Measurements from ENCODE around the gene OR4L1. TPM values are rescaled to one million over a fixed set of nuclear protein-coding genes. Genes with fewer than 3 reads are reported as not detected.

The OR4L1 gene
- total RNA-seq, 1 experiment from 2014 or later: not detected

DNA sequence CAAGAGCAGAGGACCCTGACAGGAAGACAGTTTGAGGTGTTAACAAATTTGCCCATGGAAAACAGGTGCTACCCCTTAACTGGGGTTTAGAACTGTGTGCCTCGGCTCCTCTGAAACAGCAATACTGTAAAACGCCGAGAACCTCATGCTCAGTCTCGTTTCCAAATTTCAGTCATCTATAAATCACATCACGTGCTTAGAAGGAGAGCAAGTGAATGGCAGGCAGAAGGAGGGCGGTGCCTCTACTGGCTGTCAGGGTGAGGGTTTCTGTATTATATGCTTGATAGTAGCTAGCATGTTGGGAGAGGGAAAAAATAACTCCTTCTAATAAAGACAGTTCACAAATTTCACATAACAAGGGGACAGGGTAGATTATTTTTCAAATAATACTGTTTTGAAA is 28.8 kb upstream of the OR4L1 start:
- no peak overlapping the region for H3K9ac ChIP-seq (ENCODE audit: extremely low read depth, insufficient read length, low read length)
- H3K27me3 ChIP-seq (ENCODE audit: insufficient read depth, low read length): no peaks in the 10 kb centered on the region
- H3T11ph ChIP-seq (ENCODE audit: low read length): no peak overlapping the region
- no peak overlapping the region for H3K27ac ChIP-seq (ENCODE audit: insufficient read length, low read depth, low read length)
- H2AFZ ChIP-seq (ENCODE audit: low read length): no peak overlapping the region
- no peak overlapping the region for H2BK20ac ChIP-seq (ENCODE audit: low read depth, low read length, poor library complexity, severe bottlenecking)
- no peaks in the 10 kb centered on the region for H3K23me2 ChIP-seq (ENCODE audit: insufficient read length, low read depth, low read length, poor library complexity, severe bottlenecking)
- no peaks in the 10 kb centered on the region for H4K20me1 ChIP-seq (ENCODE audit: control insufficient read depth, insufficient read depth, insufficient read length)
- H3K4me1 ChIP-seq (ENCODE audit: insufficient read depth, low read length): no peaks in the 10 kb centered on the region
- H2BK5ac ChIP-seq (ENCODE audit: insufficient read length, low read length): no peak overlapping the region
- H3K79me2 ChIP-seq (ENCODE audit: insufficient read depth, low read length): no peaks in the 10 kb centered on the region
- H2BK12ac ChIP-seq (ENCODE audit: insufficient read length, low read depth, low read length): no peak overlapping the region
- TF ChIP-seq CTCF (conservative IDR thresholded peaks at IDR 0.05): no peak
- no peak overlapping the region for H3K4me2 ChIP-seq (ENCODE audit: insufficient read depth, insufficient read length, low read length)
- H4K91ac ChIP-seq (ENCODE audit: insufficient read length, low read depth, low read length): no peak overlapping the region
- peaks cover 73% of the 10 kb centered on the region for H3K9me3 ChIP-seq (ENCODE audit: control insufficient read depth, low read depth, low read length)
- no peak overlapping the region for H3K14ac ChIP-seq (ENCODE audit: insufficient read depth, low read length)
- no peak overlapping the region for H2BK15ac ChIP-seq (ENCODE audit: low read depth, low read length)
- no peak overlapping the region for H2BK120ac ChIP-seq (ENCODE audit: low read depth, low read length, poor library complexity, severe bottlenecking)
- no peak overlapping the region for H3K23ac ChIP-seq (ENCODE audit: insufficient read length, low read depth, low read length)
- Mint-ChIP-seq H3K36me3 (ENCODE audit: insufficient read depth in 1 of 3, low read depth in 3 of 3) (peaks cover 2 to 20% (median 3%) of the 10 kb centered on the region in 3 experiments; a peak in 6 of 7 replicates), H3K9me3 (peaks cover 85 to 93% of the 10 kb centered on the region in 2 experiments), H3K27ac (no peak overlapping the region), H3K27me3 (ENCODE audit: low read depth) (no peaks in the 10 kb centered on the region; the same call in 1 of the 2 replicates), H3K4me1 (no peaks in the 10 kb centered on the region), H3K4me3 (no peak overlapping the region)
- no peak overlapping the region for H3K4ac ChIP-seq (ENCODE audit: low read depth, low read length)
- no CpG with 5 or more reads among the region's 6 CpGs for WGBS (ENCODE audit: extremely low coverage, insufficient read length, low lambda C conversion rate)
- H3K56ac ChIP-seq (ENCODE audit: insufficient read length, low read depth, low read length): no peak overlapping the region
- no peak overlapping the region for H3K18ac ChIP-seq (ENCODE audit: insufficient read length, low read depth, low read length)
- no peaks in the 10 kb centered on the region for H3K79me1 ChIP-seq (ENCODE audit: insufficient read depth, low read depth, low read length, poor library complexity, severe bottlenecking)
- H4K5ac ChIP-seq (ENCODE audit: insufficient read length, low read depth, low read length): no peak overlapping the region
- H2AK5ac ChIP-seq (ENCODE audit: insufficient read length, low read length): no peak overlapping the region
- no peak overlapping the region for H4K8ac ChIP-seq (replicated peaks; ENCODE audit: insufficient read length, low read depth, low read length)
- no peak for DNase-seq

Data from H9 (cell line).